Measurements from ENCODE around the gene IPO8.

The IPO8 gene

GRCh38 chr12:30640392-30640791 lies 55.3 kb downstream of the IPO8 start:
- Histone ChIP-seq H3K27me3 (no peaks in the 10 kb centered on the region), H3K9me3 (no peaks in the 10 kb centered on the region), H3K4me1 (peaks cover 5% of the 10 kb centered on the region; the same call in 1 of the 2 replicates), H3K36me3 (peaks cover 18% of the 10 kb centered on the region), H3K4me3 (ENCODE audit: low read depth, low read length) (no peak overlapping the region)
- no peak for DNase-seq
- TF ChIP-seq CTCF (IDR thresholded peaks at IDR 0.05; ENCODE audit: low read depth, low read length) = no peak

- Histone ChIP-seq H3K9me3 (no peaks in the 10 kb centered on the region), H3K4me1 (no peaks in the 10 kb centered on the region; the same call in 1 of the 2 replicates), H3K27me3 (no peaks in the 10 kb centered on the region), H3K4me3 (ENCODE audit: low read depth, low read length) (no peak overlapping the region), H3K36me3 (peaks cover 36% of the 10 kb centered on the region)
- no peak for DNase-seq
- TF ChIP-seq CTCF (IDR thresholded peaks at IDR 0.05; ENCODE audit: low read depth, low read length) = no peak
Measured at GRCh38 chr12:30635385-30635784, 60.3 kb downstream of the IPO8 start.

- no peak for TF ChIP-seq CTCF (IDR thresholded peaks at IDR 0.05; ENCODE audit: low read depth, low read length)
- DNase-seq = no peak
- peaks cover 28% of the 10 kb centered on the region for H3K36me3 ChIP-seq
- H3K4me3 ChIP-seq (ENCODE audit: low read depth, low read length) = no peak overlapping the region
- no peaks in the 10 kb centered on the region for H3K9me3 ChIP-seq
- no peaks in the 10 kb centered on the region for H3K4me1 ChIP-seq
- no peaks in the 10 kb centered on the region for H3K27me3 ChIP-seq
Measured at GRCh38 chr12:30631740-30632139, 63.9 kb downstream of the IPO8 start.

- no peaks in the 10 kb centered on the region for H3K27me3 ChIP-seq
- H3K36me3 ChIP-seq = peaks cover 24% of the 10 kb centered on the region
- no peak for TF ChIP-seq CTCF (IDR thresholded peaks at IDR 0.05; ENCODE audit: low read depth, low read length)
- DNase-seq = no peak
- H3K4me3 ChIP-seq (ENCODE audit: low read depth, low read length) = no peak overlapping the region
- no peaks in the 10 kb centered on the region for H3K9me3 ChIP-seq
- no peaks in the 10 kb centered on the region for H3K4me1 ChIP-seq
Measured at GRCh38 chr12:30630979-30631285, 64.7 kb downstream of the IPO8 start.

GRCh38 chr12:30630076-30630978 lies 65.3 kb downstream of the IPO8 start:
- Histone ChIP-seq H3K4me3 (ENCODE audit: low read depth, low read length) (no peak overlapping the region), H3K4me1 (no peaks in the 10 kb centered on the region), H3K27me3 (no peaks in the 10 kb centered on the region), H3K36me3 (peaks cover 24% of the 10 kb centered on the region), H3K9me3 (no peaks in the 10 kb centered on the region)
- DNase-seq = no peak
- TF ChIP-seq CTCF (IDR thresholded peaks at IDR 0.05; ENCODE audit: low read depth, low read length) = no peak

- peaks cover 16% of the 10 kb centered on the region for H3K36me3 ChIP-seq
- no peaks in the 10 kb centered on the region for H3K27me3 ChIP-seq
- no peak for DNase-seq
- TF ChIP-seq CTCF (IDR thresholded peaks at IDR 0.05; ENCODE audit: low read depth, low read length) = no peak
- H3K9me3 ChIP-seq = no peaks in the 10 kb centered on the region
- H3K4me3 ChIP-seq (ENCODE audit: low read depth, low read length) = no peak overlapping the region
- no peaks in the 10 kb centered on the region for H3K4me1 ChIP-seq
Measured at GRCh38 chr12:30626847-30627246, 68.8 kb downstream of the IPO8 start.
